ENCODE data around the gene MRPL40. TPM values are rescaled to one million over a fixed set of nuclear protein-coding genes. Genes with fewer than 3 reads are reported as not detected.

Gene MRPL40
- 41.9 and 47.1 TPM in 2 replicates for total RNA-seq (2012; rRNA removed)

GRCh38 chr22:19432133-19432851 is at the start of gene MRPL40:
MRPL40 (plus strand) TSS chr22:19432545; CDS start chr22:19432555, 10 bp downstream.
- Histone ChIP-seq H3K9me3 (replicated peaks; ENCODE audit: low read length) (no peaks in the 10 kb centered on the region), H3K4me1 (ENCODE audit: control insufficient read depth, insufficient read depth, low read length) (peaks cover 23% of the 10 kb centered on the region), H3K9ac (ENCODE audit: low read depth, low read length) (peak within 1 kb of the TSS; percentile 95), H3K36me3 (ENCODE audit: insufficient read depth, low read length) (peaks cover 14% of the 10 kb centered on the region), H3K4me3 (ENCODE audit: low read length) (peak within 1 kb of the TSS; percentile 81), H3K27me3 (ENCODE audit: control insufficient read depth, insufficient read depth, low read length) (no peaks in the 10 kb centered on the region), H3K4me2 (ENCODE audit: low read length) (peak within 1 kb of the TSS; percentile 98)

GRCh38 chr22:19383292-19383691 is 49.1 kb upstream of the MRPL40 start:
- no peak overlapping the region for H3K9ac ChIP-seq (ENCODE audit: low read depth, low read length)
- no peaks in the 10 kb centered on the region for H3K9me3 ChIP-seq (replicated peaks; ENCODE audit: low read length)
- no peak overlapping the region for H3K4me3 ChIP-seq (ENCODE audit: low read length)
- no peaks in the 10 kb centered on the region for H3K4me1 ChIP-seq (ENCODE audit: control insufficient read depth, insufficient read depth, low read length)
- no peak overlapping the region for H3K4me2 ChIP-seq (ENCODE audit: low read length)
- peaks cover 71% of the 10 kb centered on the region for H3K36me3 ChIP-seq (ENCODE audit: insufficient read depth, low read length)
- H3K27me3 ChIP-seq (ENCODE audit: control insufficient read depth, insufficient read depth, low read length): no peaks in the 10 kb centered on the region

DNA sequence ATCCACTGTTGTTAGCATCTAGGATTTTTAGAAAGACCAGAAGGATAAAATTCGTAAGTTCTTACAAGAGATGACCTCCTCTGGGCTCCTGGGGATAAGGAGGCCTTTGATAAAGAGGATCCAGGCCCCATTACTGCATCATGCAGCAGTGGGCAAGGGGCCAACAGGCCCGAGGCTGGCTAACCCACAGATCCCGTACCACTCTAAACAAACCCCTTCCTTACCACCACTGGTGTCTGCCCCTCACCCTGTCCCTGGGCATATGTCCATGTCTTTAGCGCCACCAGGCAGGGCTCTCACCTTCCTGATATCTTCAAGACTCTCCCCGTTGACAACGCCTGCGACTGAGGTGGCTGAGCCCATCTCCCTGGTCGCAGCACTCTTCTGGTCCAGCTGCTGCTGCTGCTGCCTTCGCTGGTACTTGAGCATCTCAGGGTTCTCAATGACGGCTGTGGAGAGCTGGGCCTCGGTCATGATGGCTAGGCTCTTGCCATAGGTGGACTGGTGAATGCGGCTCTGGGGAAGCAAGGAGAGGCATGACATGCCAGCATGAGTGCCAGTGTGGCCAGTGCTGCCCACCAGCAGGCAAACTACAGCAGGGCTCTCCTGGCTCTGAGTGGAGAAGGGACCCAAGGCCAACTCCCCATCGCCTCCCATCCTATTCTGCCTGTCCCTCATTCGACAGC is 47.0 kb upstream of the MRPL40 start:
- Histone ChIP-seq H3K4me2 (ENCODE audit: low read length) (no peak overlapping the region), H3K9ac (ENCODE audit: low read depth, low read length) (no peak overlapping the region), H3K4me3 (ENCODE audit: low read length) (no peak overlapping the region), H3K9me3 (replicated peaks; ENCODE audit: low read length) (no peaks in the 10 kb centered on the region), H3K27me3 (ENCODE audit: control insufficient read depth, insufficient read depth, low read length) (no peaks in the 10 kb centered on the region), H3K36me3 (ENCODE audit: insufficient read depth, low read length) (peaks cover 82% of the 10 kb centered on the region), H3K4me1 (ENCODE audit: control insufficient read depth, insufficient read depth, low read length) (no peaks in the 10 kb centered on the region)

DNA sequence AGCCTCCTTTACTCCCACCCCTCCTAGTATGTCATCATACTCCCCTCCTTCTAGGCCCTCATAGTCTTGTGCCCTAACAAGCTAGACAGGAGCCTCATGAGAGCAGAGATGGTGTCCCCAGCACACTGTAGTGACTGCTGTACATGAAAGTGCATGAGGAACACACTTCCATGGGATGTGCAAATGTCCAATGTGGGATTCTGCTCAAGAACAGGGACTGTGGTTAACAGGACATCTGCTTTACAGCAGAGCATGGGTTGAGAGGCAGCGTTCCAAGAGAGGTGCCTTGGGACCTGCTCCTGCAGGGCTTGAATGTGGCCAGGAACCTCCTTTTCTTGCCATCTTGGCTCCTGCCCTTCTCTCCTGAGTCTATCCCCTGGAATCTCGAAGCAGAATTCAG is 46.1 kb upstream of the MRPL40 start:
- Histone ChIP-seq H3K36me3 (ENCODE audit: insufficient read depth, low read length) (peaks cover 86% of the 10 kb centered on the region), H3K9ac (ENCODE audit: low read depth, low read length) (no peak overlapping the region), H3K4me2 (ENCODE audit: low read length) (no peak overlapping the region)

DNA sequence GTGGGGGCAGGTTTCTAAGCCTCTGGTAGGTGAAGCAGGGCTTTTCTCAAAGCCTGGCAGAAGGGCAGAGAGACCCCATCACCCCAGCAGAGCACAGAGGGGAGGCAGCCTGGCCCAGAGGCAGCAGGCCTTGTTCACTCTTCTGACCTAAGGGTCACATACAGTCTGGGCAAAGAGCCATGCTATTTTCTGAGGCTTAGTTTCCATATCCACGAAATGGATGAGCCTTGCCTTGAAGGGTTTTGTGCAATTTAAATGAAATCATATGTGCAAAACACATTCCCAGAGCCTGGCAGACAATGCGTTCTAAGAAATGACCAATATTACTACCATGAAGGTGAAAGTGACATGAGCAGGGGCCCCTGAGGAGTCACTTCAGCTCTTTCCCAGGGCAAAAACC is 45.3 kb upstream of the MRPL40 start:
- no peak overlapping the region for H3K4me3 ChIP-seq (ENCODE audit: low read length)
- H3K9ac ChIP-seq (ENCODE audit: low read depth, low read length): no peak overlapping the region
- H3K36me3 ChIP-seq (ENCODE audit: insufficient read depth, low read length): peaks cover 89% of the 10 kb centered on the region

More for the DNA sequence above, 46.1 kb upstream of the MRPL40 start:
- H3K4me1 ChIP-seq (ENCODE audit: control insufficient read depth, insufficient read depth, low read length): no peaks in the 10 kb centered on the region
- no peak overlapping the region for H3K4me3 ChIP-seq (ENCODE audit: low read length)
- H3K9me3 ChIP-seq (replicated peaks; ENCODE audit: low read length): no peaks in the 10 kb centered on the region
- H3K27me3 ChIP-seq (ENCODE audit: control insufficient read depth, insufficient read depth, low read length): no peaks in the 10 kb centered on the region

GRCh38 chr22:19387575-19387974 is 44.8 kb upstream of the MRPL40 start:
- Histone ChIP-seq H3K4me3 (ENCODE audit: low read length) (no peak overlapping the region), H3K4me1 (ENCODE audit: control insufficient read depth, insufficient read depth, low read length) (no peaks in the 10 kb centered on the region), H3K36me3 (ENCODE audit: insufficient read depth, low read length) (peaks cover 88% of the 10 kb centered on the region), H3K27me3 (ENCODE audit: control insufficient read depth, insufficient read depth, low read length) (no peaks in the 10 kb centered on the region), H3K9me3 (replicated peaks; ENCODE audit: low read length) (no peaks in the 10 kb centered on the region), H3K9ac (ENCODE audit: low read depth, low read length) (no peak overlapping the region), H3K4me2 (ENCODE audit: low read length) (no peak overlapping the region)

More for the DNA sequence above, 45.3 kb upstream of the MRPL40 start:
- Histone ChIP-seq H3K27me3 (ENCODE audit: control insufficient read depth, insufficient read depth, low read length) (no peaks in the 10 kb centered on the region), H3K4me2 (ENCODE audit: low read length) (no peak overlapping the region), H3K9me3 (replicated peaks; ENCODE audit: low read length) (no peaks in the 10 kb centered on the region), H3K4me1 (ENCODE audit: control insufficient read depth, insufficient read depth, low read length) (no peaks in the 10 kb centered on the region)

DNA sequence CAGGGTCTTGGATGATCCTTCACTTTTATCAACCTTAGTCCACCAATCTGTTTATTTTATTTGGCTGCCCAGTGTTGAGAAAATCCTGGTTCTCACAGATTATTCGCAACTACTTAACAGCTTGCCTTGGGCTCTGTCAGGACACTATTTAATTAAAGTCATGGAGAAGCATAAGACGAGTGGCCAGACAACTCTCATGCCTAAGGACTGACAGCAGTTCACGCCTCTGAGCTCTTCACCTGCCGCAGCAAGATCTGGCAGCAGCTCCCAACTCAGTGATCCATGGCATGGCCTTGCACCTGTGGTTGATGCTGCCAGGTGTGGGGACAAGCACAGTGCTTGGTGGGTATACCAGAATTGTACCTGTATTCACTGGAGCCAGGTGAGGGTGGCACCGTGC is 38.6 kb upstream of the MRPL40 start:
- H3K27me3 ChIP-seq (ENCODE audit: control insufficient read depth, insufficient read depth, low read length): no peaks in the 10 kb centered on the region
- H3K4me2 ChIP-seq (ENCODE audit: low read length): no peak overlapping the region
- H3K36me3 ChIP-seq (ENCODE audit: insufficient read depth, low read length): peaks cover 77% of the 10 kb centered on the region
- H3K4me3 ChIP-seq (ENCODE audit: low read length): no peak overlapping the region
- H3K9me3 ChIP-seq (replicated peaks; ENCODE audit: low read length): no peaks in the 10 kb centered on the region
- H3K9ac ChIP-seq (ENCODE audit: low read depth, low read length): no peak overlapping the region
- H3K4me1 ChIP-seq (ENCODE audit: control insufficient read depth, insufficient read depth, low read length): no peaks in the 10 kb centered on the region

- no peak overlapping the region for H3K4me3 ChIP-seq (ENCODE audit: low read length)
- no peaks in the 10 kb centered on the region for H3K9me3 ChIP-seq (replicated peaks; ENCODE audit: low read length)
- H3K27me3 ChIP-seq (ENCODE audit: control insufficient read depth, insufficient read depth, low read length): no peaks in the 10 kb centered on the region
- peaks cover 74% of the 10 kb centered on the region for H3K36me3 ChIP-seq (ENCODE audit: insufficient read depth, low read length)
- no peaks in the 10 kb centered on the region for H3K4me1 ChIP-seq (ENCODE audit: control insufficient read depth, insufficient read depth, low read length)
- no peak overlapping the region for H3K9ac ChIP-seq (ENCODE audit: low read depth, low read length)
- no peak overlapping the region for H3K4me2 ChIP-seq (ENCODE audit: low read length)
Observed at GRCh38 chr22:19394274-19395050, 37.9 kb upstream of the MRPL40 start.

- no peaks in the 10 kb centered on the region for H3K9me3 ChIP-seq (replicated peaks; ENCODE audit: low read length)
- no peak overlapping the region for H3K4me2 ChIP-seq (ENCODE audit: low read length)
- H3K4me1 ChIP-seq (ENCODE audit: control insufficient read depth, insufficient read depth, low read length): no peaks in the 10 kb centered on the region
- H3K4me3 ChIP-seq (ENCODE audit: low read length): no peak overlapping the region
- no peaks in the 10 kb centered on the region for H3K27me3 ChIP-seq (ENCODE audit: control insufficient read depth, insufficient read depth, low read length)
- no peak overlapping the region for H3K9ac ChIP-seq (ENCODE audit: low read depth, low read length)
- peaks cover 73% of the 10 kb centered on the region for H3K36me3 ChIP-seq (ENCODE audit: insufficient read depth, low read length)
Observed at GRCh38 chr22:19395276-19395675, 37.1 kb upstream of the MRPL40 start.

DNA sequence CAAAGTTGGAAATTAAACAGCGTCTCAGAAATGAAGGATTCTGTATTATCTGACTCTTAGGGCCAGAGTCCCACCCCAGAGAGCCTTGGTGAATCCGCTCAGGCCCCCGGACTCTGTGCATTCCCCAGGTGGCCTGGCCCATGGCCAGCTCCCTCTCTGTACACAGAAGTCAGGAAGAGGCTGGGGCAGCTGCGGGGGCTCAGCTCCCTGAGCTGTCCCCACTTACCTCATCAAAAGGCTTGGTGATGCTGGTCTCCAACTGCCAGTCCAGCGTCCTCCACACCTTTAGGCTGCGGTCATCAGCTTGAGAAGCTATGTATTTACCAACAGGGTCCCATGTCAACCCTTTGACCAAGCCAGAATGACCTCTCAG is 35.8 kb upstream of the MRPL40 start:
- no peak overlapping the region for H3K4me2 ChIP-seq (ENCODE audit: low read length)
- H3K4me1 ChIP-seq (ENCODE audit: control insufficient read depth, insufficient read depth, low read length): no peaks in the 10 kb centered on the region
- H3K9ac ChIP-seq (ENCODE audit: low read depth, low read length): no peak overlapping the region
- no peaks in the 10 kb centered on the region for H3K27me3 ChIP-seq (ENCODE audit: control insufficient read depth, insufficient read depth, low read length)
- no peaks in the 10 kb centered on the region for H3K9me3 ChIP-seq (replicated peaks; ENCODE audit: low read length)
- H3K4me3 ChIP-seq (ENCODE audit: low read length): no peak overlapping the region
- H3K36me3 ChIP-seq (ENCODE audit: insufficient read depth, low read length): peaks cover 76% of the 10 kb centered on the region

GRCh38 chr22:19396934-19397733 is 35.2 kb upstream of the MRPL40 start:
- H3K4me1 ChIP-seq (ENCODE audit: control insufficient read depth, insufficient read depth, low read length): no peaks in the 10 kb centered on the region
- H3K27me3 ChIP-seq (ENCODE audit: control insufficient read depth, insufficient read depth, low read length): no peaks in the 10 kb centered on the region
- H3K4me2 ChIP-seq (ENCODE audit: low read length): no peak overlapping the region
- H3K4me3 ChIP-seq (ENCODE audit: low read length): no peak overlapping the region
- no peak overlapping the region for H3K9ac ChIP-seq (ENCODE audit: low read depth, low read length)
- H3K36me3 ChIP-seq (ENCODE audit: insufficient read depth, low read length): peaks cover 76% of the 10 kb centered on the region
- H3K9me3 ChIP-seq (replicated peaks; ENCODE audit: low read length): no peaks in the 10 kb centered on the region

Data from skeletal muscle satellite cell (primary cell).